GM18909 (cell line): ENCODE results near the gene PDCD1.
"Not testable (repeated sequence)": the region's sequence is repeated elsewhere in the genome, so short reads cannot be mapped to it uniquely, and the experiment has no call there.

Source experiments
- ATAC-seq: cut with Tn5 transposase; IDR thresholded peaks from one replicate; pipeline ENCODE4 v1.9.1; 2021; ENCODE audit warnings: mild to moderate bottlenecking; ENCODE audit not compliant: unreplicated experiment, poor library complexity

PDCD1 gene

DNA sequence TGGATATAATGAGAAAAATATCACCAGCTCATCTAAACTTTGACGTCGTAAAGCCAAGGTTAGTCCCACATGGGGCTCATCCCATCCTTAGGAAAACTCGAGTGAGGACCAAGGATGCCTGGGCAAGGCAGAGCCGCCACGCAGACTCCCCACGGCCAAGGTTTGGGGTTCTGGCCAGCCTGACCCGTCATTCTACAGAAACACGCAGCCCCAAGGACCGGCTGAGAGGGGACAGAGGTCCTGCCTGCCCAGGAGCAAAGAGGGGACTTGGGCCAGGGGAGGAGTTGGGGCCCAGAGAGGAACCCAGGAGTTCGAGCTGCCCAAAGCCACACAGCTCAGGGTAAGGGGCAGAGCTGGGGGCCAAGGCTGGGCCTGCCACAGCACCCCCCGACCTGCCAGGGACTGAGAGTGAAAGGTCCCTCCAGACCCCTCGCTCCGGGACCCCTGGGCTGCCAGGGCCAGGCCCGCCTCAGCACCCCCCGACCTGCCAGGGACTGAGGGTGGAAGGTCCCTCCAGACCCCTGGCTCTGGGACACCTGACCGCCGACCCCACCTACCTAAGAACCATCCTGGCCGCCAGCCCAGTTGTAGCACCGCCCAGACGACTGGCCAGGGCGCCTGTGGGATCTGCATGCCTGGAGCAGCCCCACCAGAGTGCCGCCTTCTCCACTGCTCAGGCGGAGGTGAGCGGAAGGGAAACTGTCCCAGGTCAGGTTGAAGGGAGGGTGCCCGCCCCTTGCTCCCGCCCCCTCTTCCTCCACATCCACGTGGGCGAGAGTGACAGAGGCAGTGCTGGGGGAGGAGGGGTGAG lies at the start of gene PDCD1:
TSS of gene PDCD1 (minus strand) at position 689 of the 811 bp plus-strand sequence. CDS start at position 633, 56 bp downstream.
- ATAC-seq: no peak

DNA sequence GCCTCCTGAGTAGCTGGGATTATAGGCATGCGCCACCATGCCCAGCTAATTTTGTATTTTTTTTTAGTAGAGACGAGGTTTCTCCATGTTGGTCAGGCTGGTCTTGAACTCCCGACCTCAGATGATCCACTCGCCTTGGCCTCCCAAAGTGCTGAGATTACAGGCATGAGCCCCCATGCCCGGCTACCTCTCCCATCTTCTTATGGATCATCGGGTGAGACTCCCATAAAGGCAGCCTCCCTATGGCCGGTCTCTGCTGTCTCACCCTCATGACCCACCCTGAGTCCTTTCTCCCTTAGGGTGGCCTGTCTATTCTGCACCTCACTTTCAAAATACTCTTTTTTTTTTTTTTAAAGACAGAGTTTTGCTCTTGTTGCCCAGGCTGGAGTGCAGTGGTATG lies 49.1 kb upstream of the PDCD1 start:
- ATAC-seq: not testable (repeated sequence)

DNA sequence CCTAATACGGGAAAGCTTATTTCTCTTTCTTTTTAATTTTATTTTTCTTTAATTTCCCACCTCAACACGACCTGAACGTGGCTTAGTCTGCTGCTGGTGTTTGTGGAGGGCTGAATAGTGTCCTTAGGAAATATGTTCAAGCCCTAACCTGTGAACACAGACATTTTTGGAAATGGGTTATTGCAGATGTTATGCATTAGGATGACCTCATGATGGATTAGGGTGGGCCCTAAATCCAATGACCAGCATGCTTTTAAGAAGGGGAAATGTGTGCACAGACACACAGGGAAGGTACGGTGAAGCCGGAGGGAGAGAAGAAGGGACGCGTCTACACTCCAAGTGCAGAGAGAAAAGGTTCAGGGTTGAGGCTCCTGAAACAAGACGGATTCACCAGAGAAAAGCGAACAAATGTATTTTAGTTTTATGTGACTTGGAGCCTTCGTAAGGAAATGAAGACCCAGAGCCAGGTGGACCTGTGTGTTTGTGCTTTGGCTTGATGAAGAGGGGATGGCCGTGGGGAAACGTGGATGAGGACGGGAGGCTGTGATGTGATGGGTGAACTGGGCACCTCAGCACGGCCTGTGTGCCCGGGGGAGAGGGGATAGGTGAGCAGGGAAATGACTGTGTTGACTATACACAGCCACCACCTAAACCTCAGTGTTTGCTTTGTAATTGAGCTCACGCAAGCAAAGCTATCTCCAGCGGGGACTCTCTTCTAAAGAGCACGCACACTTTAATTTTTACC lies 48.3 kb upstream of the PDCD1 start:
- ATAC-seq: no peak

DNA sequence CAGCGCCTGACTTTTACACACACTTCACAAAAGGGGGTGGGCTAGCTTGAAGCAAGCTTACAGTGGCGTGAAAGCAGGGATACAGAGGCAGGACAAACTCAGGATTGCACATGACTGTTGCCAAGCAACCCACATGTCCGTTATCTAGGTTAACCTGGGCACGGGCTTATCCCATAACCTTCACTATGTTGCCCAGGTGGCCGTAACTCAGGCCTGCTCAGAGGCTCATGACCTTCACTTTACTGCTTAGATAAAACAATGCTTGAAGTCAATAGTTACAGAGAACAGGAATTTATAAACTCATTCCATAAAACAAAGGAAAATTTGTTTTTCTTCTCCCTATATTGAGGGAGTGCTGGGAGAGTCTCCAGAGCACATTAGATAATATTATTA lies 47.7 kb upstream of the PDCD1 start:
- ATAC-seq: not testable (repeated sequence)

DNA sequence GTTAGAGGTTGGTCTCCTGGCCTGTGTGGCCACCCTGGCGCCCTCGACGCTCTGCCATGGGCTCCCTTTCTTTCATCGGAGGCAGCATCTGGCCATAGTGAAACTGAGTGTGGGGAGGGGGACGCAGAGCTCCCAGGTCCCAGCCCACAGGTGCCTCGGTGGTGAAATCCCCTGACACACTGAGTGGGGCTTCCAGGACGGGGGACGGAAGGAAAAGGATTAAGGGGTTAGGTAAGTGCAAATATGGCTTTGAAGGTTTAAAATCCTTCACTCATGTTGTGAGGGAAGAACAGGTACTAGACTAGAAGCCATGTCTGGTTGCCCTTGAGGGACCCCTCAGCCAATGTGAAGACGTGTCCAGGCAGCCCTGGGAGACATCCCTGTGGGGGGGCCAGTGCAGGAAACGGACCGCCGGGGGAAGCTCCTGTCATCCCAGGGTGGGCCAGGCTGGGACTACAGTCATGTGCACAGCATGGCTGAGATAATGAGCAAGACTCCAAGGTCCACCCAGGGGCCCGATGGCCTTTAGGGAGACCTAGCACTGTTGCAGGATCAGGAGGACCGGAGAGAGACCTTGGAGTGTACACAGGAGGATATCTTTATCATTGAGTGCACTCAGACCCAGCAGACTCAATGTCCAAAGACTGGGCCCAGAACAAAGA lies 47.2 kb upstream of the PDCD1 start:
- no peak for ATAC-seq

DNA sequence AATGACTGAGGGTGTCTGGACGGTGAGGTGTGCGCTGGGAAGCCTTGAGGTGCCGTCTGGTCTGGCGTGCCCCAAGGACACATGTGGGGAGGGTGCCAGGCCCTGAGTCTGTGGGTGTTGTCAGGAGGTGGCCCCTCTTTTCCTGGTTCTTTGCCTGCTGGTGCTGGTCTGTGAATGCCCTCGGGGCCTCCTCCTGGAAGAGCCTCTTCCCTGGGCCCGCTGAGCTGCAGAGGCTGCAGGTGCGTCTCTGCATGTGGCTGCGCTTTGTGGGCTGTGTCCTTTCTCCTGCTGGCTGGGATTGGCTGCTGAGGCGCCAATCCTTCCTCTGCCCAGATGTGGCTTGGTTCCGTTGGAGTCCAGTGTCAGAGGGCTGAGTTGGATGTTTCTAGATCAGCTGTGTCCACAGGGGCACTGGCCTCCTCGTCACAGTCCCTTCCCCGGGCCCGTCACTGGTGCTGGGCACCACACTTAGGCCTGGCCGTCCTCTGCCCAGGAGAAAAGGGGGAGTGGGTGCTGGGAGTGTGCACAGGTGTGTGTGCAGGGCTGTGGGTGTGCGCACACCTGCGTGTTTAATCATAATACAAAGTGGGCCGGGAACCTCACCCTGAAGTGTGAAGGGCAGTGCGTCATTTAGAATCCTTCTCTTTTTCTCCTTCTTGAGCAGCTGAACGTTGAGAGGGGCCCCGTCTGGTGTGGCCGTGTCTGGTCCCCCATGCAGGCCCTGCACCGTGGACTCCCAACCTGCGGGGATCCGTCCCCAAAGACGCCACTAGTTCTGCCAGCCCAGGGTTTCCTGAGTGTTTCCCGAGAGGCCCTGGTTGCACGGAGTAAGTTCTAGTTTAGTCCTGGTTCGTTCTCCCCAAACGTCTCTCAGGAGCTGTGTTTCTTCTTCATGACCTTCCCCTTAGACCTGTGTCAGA lies 46.4 kb upstream of the PDCD1 start:
- no peak for ATAC-seq

DNA sequence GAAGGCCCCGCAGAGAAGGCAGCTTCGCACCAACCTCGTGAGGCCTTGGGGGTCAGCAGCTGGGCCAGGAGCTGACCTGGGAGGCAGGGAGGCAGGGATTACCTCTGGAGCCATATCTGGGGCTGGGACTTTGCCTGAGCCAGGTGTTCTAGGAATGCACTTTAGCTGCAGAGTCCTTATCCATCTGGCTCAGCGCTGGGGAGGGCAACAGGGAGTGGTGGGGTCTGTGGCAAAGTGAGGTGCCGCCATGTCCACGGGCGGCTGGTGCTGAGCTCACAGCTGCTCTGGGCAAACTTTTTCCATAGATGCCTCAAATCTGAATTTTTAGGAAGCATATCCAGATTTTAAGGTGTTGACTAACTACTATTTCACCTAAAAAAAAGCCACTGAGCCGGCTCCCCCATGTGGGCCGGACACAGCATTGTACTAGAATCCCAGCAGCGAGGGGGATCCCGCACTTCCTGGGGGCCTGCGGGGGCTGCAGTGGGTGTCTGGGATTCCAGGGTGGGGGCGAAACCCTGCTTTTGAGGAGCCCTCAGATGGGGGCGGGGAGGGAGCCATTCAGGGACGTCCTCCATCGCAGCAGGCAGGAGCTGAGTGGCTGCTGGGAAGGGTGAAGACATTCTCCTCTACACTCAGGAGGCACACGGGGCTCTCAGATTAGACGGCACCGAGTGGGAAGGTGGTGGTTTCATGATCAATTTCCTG lies 45.5 kb upstream of the PDCD1 start:
- ATAC-seq: no peak

DNA sequence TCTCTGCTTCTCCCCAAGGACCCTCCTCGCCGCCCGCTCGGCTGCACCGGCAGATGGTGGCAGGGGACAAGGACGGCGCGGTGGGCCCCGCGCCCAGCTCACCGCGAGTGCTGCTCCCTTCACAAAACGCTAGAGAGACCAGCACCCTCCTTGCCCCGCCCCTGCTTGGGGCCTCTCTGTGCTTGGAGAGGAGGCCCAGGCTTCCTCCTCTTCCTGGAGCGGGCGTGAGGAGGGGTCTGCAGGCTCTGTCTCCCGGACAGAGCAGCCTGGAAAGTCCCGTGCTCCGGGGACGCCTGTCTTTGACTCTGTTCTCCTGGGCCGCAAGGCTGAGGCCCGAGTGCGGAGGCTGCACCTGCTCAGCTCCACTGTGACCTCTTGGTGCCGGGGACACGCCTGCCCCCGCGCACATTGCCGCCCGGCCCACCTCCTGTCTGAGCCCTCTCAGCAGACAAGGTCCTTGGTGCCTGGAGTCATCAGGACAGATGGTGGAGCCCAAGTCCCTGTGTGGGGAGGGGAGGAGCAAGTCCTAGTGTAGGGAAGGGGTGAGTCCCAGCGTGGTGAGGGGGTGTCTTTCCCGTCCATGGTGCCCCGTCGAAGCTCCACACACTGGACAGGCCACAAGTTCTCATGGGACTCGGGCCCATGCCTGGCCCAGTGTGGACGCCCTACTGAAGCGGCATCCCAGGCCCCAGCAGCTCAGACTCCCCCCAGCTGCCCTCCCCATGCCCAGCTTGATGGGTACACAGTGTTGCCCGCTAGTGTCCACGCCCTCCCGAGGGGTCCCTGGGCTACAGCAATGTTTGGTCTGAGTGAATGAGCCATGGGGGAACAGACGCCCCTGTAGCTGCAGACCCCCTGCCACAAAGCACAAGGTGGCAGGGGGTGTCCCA lies 44.7 kb upstream of the PDCD1 start:
- ATAC-seq: no peak

DNA sequence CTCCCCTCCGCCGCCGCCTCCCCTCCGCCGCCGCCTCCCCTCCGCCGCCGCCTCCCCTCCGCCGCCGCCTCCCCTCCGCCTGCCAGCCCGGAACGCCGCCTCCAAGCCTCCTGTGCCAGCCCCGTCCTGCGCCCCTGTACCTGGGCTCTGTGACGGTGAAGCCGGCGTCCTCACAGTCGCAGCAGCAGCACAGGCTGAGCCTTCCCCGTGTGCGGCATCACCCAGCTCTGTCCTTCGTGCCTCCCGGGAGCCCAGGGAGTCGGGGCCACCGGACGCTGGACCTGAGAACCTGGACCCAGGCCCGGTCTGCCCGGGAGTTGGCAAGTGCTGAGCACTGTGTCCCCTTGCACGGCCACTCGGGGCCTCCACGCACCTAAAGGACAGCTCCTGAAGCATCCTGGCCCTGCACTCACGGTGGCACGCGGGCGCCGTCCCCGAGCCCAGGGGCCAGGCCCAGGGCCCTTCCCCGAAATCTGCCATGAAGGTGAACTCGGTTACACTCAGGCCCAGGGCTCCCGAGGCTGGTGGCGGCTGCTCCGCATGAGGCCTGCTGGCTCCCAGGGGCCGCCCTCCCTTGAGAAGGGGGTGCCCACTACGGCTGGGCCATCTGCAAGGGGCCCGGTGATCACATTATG lies 43.8 kb upstream of the PDCD1 start:
- ATAC-seq: no peak

DNA sequence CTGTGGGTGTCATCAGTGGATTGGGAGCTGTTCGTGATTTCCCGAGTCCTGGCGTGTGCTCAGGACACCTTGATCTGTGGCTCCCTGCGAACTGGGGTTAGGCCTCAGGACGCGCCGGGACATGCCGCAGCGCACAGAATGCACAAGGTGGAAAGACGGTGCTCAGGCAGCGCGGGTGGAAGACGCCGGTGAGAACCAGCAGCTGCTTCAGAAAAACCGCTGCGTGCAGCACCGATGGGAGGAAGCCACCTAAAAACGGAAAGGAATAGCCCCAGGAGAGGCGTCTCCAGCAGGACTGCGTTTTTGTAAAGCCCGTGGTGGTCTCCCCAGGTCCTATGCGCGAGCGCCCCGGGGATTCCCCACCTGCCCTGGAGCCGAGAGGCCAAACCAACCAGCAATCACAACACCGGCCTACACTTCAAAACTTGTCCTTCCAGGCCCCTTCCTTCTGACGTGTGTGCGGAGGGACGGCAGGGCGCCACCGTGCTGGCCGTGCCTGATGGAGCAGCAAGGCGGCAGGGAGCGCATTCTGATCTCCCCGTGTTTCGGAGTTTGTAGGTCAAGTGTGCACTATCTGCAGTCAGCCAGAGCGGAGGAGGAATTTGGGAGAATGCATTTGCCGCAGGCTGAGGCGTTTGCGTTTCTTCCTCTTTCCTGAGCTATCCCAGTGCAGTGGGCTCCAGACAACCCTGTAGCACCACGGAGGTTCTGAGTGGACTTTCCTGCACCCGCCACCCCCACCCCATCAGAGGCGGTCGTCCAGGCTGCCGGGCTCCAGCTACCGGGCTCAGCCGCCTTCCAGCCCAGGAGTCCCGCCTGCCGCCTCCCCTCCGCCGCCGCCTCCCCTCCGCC lies 43.0 kb upstream of the PDCD1 start:
- no peak for ATAC-seq

DNA sequence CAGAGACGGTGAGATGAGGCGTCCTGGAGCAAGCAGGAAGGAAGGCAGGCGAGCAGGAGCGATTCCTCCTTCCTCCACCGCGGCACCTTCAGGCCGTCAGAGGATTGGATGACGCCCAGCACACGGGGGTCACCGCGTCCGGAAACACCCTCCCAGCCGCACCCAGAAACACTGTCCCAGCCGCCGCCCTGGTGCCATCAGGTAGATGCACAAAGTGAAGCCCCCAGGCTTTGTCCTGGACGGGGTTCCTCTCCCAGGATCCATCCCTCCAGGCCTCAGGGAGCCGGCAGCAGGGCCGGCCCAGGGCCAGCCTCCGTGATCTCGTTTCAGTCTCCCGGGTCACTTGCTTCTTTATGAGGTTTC lies 42.3 kb upstream of the PDCD1 start:
- ATAC-seq: no peak

DNA sequence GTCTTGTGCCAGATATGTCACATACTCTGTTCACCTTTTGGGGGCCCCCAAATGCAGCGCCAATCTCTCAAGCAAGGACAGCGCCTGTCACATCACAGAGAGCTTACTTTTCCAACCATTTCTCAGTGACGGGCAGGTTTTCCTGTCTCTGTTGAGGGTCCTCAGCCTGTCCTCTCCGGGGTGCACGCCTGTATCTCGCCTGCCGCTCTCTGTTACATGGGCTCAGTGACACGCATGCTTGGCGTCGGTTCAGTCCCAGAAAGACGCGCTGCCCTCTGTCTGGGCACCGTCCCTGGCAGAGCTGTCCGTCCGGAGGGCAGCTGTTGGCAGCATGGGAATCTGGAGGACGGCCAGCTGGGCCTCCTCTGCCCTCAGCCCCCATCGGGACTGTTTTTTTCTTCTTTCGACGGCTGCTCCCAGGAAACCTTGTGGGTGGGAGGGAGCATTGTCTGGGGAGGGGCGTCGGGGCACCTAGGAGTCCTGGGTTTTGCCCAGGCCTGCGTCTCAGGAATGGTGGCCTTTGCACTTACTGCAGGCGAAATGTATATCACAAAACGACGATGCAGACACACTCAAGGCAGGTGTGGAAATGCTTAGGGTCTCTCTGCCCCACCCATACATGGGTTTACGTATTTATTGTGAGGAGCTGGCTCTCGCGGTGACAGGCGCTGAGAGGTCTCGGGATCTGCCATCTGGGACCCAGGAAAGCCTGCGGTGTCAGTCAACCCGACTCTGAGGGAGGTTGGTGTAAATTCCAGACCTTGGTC lies 41.7 kb upstream of the PDCD1 start:
- ATAC-seq: no peak

DNA sequence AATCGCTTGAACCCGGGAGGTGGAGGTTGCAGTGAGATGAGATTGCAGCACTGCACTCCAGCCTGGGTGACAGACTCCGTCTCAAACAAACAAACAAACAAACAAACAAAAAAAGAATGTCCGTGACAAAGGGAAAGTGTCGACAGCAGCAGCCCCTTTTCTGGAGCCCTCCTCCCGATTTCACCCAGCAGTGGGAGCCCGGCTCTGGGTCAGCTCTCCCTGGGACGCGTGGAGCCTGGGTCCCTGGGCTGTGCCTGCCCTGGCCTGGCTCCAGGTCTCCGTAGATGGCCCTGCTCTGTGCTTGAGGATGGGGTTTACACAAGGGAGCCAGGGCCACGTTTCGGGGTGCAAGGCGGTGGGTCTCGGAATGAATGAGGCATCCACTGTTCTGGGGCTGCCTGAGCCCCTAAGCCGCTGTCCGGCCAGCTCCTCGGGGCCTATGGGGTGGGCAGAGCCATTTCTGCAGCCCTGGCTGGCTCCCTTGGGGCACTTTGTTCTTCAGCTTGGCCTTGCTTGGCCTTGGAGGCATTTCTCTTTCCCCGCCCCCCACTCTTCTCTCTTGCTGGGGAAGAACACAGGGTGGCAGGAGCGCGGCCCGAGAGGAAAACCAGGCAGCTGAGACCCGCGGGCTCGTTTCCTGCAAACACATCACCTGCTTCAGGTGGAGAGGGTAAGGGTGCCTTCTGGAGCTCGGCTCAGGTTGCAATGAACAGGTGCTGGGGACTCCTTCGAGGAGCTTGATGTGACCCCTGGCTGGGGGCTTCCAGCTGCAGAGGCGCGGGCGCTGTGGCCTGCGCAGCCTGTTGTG lies 40.0 kb upstream of the PDCD1 start:
- ATAC-seq: no peak

DNA sequence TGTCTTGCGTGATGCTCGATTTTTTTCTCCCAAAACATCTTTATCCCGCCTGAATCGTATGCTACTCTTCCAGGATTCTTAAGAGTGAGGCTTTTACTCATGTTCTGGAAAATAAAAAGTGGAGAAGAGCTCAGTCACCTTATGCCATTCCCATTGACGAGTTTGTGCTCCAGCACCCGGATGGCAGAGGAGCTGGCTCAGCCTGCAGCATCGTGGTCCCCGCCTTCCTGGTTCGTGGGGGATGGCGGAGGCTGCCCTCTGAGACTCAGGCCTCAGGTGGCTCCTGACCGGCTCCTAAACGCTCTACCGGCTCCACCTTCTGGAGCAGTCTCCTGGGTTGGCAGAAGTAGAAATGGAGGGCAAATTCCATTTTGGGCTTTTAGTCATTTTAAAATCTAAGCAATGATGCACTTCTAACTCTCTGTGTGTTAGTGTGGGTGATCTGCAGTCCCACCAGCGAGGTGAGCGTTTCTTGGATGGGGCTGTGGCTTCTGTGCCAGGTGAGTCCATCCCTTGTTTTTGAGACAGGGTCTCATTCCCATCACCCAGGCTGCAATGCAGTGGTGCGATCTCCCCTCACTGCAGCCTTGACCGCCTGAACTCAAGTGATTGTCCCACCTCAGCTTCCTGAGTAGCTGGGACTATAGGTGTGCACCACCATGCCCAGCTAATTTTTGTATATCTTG lies 38.7 kb upstream of the PDCD1 start:
- no peak for ATAC-seq

DNA sequence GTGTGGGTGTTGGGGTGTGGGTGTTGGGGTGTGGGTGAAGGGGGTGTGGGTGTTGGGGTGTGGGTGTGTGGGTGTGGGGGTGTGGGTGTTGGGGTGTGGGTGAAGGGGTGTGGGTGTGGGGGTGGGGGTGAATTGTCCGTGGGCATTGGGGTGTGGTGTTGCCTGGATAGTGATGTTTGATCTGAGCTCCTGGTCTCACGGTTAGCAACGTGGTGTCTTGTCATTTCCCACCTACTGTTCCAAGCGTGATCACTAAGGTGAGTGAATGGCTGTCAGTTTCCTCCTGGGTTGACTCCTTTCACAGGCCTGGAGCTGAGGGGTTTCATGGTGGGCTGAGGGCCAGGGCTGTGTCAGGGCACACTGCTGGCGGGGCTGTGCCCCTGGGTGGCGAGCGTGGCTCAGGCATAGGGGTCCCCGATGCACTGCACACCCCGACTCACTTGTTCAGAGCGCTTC lies 38.1 kb upstream of the PDCD1 start:
- no peak for ATAC-seq
